Measurements from ENCODE around the gene DPEP2NB.
"Not testable (repeated sequence)": the region's sequence is repeated elsewhere in the genome, so short reads cannot be mapped to it uniquely, and the experiment has no call there.

DPEP2NB gene

DNA sequence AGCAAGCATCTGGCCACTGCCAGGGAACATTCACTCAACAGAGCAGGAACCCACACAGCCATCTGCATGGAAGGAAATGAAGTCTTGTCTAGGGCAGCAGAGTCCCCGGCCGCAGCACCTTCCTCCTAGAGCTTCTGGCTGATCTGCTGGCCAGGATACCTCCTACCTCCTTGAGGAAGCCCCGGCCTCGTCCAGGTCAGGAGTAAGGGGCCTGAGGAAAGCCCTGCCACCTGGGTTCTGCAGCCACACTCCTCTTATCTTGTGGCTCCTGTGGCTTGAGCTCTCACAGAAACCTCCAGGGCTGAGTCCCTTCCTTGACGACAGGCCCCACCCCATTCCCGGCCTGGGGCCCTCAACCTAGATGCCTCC is 21.7 kb downstream of the DPEP2NB start:
- H3K27ac ChIP-seq (ENCODE audit: low read length); H3K9me3 ChIP-seq (ENCODE audit: control insufficient read depth, low read depth, low read length): not testable (repeated sequence)

DNA sequence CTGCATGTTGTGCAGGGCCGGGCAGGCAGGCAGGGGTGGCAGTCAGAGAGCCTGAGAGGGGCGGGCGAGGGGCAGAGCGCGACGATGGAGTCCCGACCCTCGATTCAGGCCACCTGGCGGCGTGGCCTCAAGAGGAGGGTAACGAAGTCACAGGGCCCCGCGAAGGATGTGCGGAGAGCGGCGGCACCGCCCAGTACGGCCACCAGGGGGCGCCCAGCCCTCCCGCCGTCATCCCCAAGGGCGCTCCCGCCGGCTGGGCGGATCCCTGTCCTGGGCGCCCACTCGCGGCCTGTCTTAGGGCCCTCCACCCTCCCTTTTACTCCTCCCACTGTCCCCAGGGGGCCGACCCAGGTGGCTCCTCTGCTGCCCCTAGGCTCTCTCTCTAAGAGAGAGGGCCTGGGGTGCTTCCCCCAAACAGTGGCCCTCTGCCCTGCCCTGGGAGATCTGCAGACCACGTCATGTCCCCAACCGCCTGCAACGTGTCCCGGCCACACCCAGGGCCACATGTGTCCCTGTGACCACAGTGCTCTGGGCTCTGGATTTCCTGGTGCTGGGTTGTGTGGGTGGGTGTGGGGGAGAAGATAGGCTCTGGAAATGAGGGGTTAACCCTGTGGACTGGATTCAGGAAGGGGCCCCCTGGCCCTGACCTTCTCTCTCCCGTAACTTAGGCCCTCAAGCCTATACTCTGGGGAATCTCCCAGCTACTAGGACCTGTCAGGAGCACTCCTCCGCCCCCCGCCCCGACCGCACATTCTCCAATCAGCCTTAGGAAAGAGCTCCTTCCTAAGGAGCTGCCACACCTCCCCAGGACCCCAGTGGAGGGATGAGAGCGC is 22.3 kb downstream of the DPEP2NB start:
- H3K9ac ChIP-seq (ENCODE audit: low read length): no peak overlapping the region

More for the DNA sequence above, 21.7 kb downstream of the DPEP2NB start:
- peaks cover 12% of the 10 kb centered on the region for H3K27me3 ChIP-seq (ENCODE audit: control insufficient read depth, insufficient read depth, low read length)
- not testable (repeated sequence) for H3K36me3 ChIP-seq (ENCODE audit: control insufficient read depth, low read depth, low read length); H3K9ac ChIP-seq (ENCODE audit: low read length); H3K4me3 ChIP-seq (ENCODE audit: low read length); H3K4me1 ChIP-seq (ENCODE audit: control insufficient read depth, low read depth, low read length)

DNA sequence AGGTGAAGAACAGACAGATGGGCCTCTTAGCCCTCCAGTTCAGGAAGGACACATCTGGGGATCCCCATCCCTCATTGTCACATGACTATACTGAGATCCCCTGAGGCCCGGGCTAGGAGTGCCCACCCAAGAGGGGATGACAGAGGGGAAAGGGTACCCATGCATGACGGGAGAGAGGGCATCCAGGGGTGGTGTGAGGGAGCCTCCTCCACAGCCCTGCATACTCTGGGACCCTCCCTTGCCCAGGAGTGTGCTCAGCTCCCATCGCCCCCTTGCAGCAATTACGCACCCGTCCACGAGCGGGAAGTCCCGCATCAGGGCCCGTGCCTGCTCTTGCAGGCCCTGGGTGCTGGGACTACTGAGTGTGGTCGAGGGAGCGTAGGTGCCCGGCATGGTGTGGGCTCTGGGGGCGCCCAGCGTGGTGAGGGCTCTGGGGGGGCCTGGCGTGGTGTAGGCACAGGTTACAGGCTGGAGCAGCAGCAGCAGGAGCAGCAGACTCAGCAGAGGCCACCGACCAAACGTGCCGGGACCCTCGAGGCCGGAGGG is 23.0 kb downstream of the DPEP2NB start:
- Histone ChIP-seq H3K4me1 (ENCODE audit: control insufficient read depth, low read depth, low read length) (no peaks in the 10 kb centered on the region), H3K4me3 (ENCODE audit: low read length) (no peak overlapping the region), H3K27ac (ENCODE audit: low read length) (no peak overlapping the region), H3K36me3 (ENCODE audit: control insufficient read depth, low read depth, low read length) (no peaks in the 10 kb centered on the region), H3K9ac (ENCODE audit: low read length) (no peak overlapping the region), H3K27me3 (ENCODE audit: control insufficient read depth, insufficient read depth, low read length) (peaks cover 12% of the 10 kb centered on the region), H3K9me3 (ENCODE audit: control insufficient read depth, low read depth, low read length) (no peaks in the 10 kb centered on the region)

More for the DNA sequence above, 22.3 kb downstream of the DPEP2NB start:
- Histone ChIP-seq H3K27ac (ENCODE audit: low read length) (no peak overlapping the region), H3K36me3 (ENCODE audit: control insufficient read depth, low read depth, low read length) (no peaks in the 10 kb centered on the region), H3K9me3 (ENCODE audit: control insufficient read depth, low read depth, low read length) (no peaks in the 10 kb centered on the region), H3K4me3 (ENCODE audit: low read length) (no peak overlapping the region), H3K27me3 (ENCODE audit: control insufficient read depth, insufficient read depth, low read length) (peaks cover 12% of the 10 kb centered on the region), H3K4me1 (ENCODE audit: control insufficient read depth, low read depth, low read length) (no peaks in the 10 kb centered on the region)

DNA sequence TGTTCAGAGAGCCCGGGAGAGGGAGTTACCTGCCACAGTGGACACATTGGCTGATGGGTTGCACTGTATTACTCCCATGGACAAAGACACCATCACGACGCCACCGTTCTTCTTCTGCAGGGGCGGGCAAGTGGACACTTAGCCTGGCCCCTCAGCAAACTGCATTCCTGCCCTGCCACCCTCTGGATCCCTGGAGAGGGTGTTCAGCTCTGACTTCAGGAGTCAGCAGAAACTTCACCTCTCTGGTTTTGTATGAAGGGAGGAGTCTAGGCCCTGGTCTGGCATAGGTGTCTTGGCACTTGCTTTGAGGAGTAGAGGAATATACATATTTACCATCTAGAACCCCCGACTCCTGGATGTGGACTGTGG is 25.7 kb downstream of the DPEP2NB start:
- H3K27ac ChIP-seq (ENCODE audit: low read length): no peak overlapping the region
- no peaks in the 10 kb centered on the region for H3K36me3 ChIP-seq (ENCODE audit: control insufficient read depth, low read depth, low read length)
- peaks cover 12% of the 10 kb centered on the region for H3K27me3 ChIP-seq (ENCODE audit: control insufficient read depth, insufficient read depth, low read length)
- H3K9me3 ChIP-seq (ENCODE audit: control insufficient read depth, low read depth, low read length): no peaks in the 10 kb centered on the region
- H3K9ac ChIP-seq (ENCODE audit: low read length): no peak overlapping the region
- no peak overlapping the region for H3K4me3 ChIP-seq (ENCODE audit: low read length)
- no peaks in the 10 kb centered on the region for H3K4me1 ChIP-seq (ENCODE audit: control insufficient read depth, low read depth, low read length)

DNA sequence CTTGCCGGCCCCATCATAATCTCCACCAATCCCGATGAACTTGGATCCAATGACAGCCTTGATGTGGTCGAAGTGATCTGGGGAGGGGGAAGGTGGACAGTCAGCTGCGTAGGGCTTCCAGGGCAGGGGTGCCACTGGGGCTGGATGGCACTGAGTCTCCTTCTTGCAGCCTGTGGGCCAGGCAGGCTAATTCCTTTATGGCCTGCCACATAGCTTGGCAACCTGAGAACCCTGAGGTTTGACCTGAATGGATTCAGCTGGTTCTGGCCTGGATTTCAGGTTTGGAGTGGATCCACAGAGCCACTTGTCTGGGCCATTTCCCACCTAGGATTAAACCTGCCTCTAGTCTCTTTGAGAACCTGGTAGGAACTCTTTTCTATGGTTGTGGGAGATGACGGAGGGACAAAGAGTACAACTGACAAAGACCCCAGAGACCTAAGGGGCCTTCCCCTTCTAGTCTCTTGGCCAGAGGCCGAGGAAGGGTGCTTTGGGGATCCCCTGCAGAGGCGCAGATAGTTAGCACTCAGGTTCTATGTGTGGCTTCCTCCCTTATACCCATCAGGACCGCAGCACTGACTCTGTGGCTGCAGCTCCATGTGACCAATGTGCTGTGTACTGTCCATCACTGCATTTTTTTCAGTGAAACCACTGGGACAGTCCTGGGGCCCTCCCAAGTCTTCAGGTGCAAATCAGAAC is 26.2 kb downstream of the DPEP2NB start:
- H3K9ac ChIP-seq (ENCODE audit: low read length): no peak overlapping the region

DNA sequence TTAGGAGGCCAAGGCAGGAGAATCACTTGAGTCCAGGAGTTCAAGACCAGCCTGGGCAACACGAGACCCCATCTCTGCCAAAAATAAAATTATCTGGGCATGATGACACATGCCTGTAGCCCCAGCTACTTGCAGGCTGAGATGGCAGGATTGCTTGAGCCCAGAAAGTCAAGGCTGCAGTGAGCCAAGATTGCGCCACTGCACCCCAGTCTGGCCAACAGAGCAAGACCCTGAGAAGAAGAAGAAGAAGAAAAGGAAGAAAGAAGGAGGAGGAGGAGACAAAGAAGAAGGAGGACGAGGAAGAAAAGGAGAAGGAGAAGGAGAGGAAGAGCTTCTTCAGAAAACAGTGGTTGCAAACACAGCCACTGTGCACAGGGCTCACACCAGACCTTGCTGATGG is 27.0 kb downstream of the DPEP2NB start:
- Histone ChIP-seq H3K36me3 (ENCODE audit: control insufficient read depth, low read depth, low read length) (no peaks in the 10 kb centered on the region), H3K27ac (ENCODE audit: low read length) (no peak overlapping the region), H3K9ac (ENCODE audit: low read length) (no peak overlapping the region), H3K4me3 (ENCODE audit: low read length) (no peak overlapping the region), H3K27me3 (ENCODE audit: control insufficient read depth, insufficient read depth, low read length) (peaks cover 12% of the 10 kb centered on the region), H3K9me3 (ENCODE audit: control insufficient read depth, low read depth, low read length) (no peaks in the 10 kb centered on the region), H3K4me1 (ENCODE audit: control insufficient read depth, low read depth, low read length) (no peaks in the 10 kb centered on the region)

More for the DNA sequence above, 26.2 kb downstream of the DPEP2NB start:
- H3K27me3 ChIP-seq (ENCODE audit: control insufficient read depth, insufficient read depth, low read length): peaks cover 12% of the 10 kb centered on the region
- H3K4me1 ChIP-seq (ENCODE audit: control insufficient read depth, low read depth, low read length): no peaks in the 10 kb centered on the region
- no peak overlapping the region for H3K4me3 ChIP-seq (ENCODE audit: low read length)
- H3K9me3 ChIP-seq (ENCODE audit: control insufficient read depth, low read depth, low read length): no peaks in the 10 kb centered on the region
- H3K36me3 ChIP-seq (ENCODE audit: control insufficient read depth, low read depth, low read length): no peaks in the 10 kb centered on the region
- H3K27ac ChIP-seq (ENCODE audit: low read length): no peak overlapping the region

DNA sequence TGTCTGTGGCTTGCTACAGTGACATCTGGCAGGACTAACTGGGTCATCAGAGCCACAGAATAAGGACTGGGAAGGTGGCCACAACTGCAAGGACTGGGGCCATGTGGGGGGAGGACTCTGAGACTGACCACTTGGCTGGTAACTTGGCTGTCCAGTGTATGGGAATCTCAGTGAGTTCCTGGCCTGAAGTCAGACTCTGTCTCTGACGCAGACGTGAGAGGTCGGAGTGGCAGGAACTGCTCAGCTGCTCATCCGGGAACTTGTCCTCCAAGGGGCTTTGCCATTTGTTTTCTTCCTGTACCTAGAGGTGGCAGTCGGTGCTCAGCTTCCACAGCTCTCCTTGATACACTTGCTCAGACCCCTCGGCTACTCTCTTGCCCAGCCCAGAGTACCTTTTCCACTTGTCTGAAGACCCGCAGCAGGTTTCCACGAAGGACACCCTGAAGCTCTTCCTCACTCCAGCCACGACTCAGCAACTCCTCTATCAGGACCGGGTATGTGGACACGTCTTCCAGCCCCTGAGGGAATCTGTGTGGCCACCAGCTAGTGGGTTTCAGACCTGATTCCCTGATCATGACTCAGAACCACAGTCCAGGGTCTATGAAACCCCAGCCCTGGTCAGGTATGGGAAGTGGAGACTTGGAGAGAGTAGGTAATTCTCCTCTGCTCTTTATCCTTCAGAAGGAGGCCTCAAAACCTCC is 28.1 kb downstream of the DPEP2NB start:
- Histone ChIP-seq H3K4me1 (ENCODE audit: control insufficient read depth, low read depth, low read length) (no peaks in the 10 kb centered on the region), H3K9me3 (ENCODE audit: control insufficient read depth, low read depth, low read length) (no peaks in the 10 kb centered on the region), H3K36me3 (ENCODE audit: control insufficient read depth, low read depth, low read length) (no peaks in the 10 kb centered on the region), H3K27me3 (ENCODE audit: control insufficient read depth, insufficient read depth, low read length) (peaks cover 8% of the 10 kb centered on the region), H3K9ac (ENCODE audit: low read length) (no peak overlapping the region), H3K27ac (ENCODE audit: low read length) (no peak overlapping the region), H3K4me3 (ENCODE audit: low read length) (no peak overlapping the region)

DNA sequence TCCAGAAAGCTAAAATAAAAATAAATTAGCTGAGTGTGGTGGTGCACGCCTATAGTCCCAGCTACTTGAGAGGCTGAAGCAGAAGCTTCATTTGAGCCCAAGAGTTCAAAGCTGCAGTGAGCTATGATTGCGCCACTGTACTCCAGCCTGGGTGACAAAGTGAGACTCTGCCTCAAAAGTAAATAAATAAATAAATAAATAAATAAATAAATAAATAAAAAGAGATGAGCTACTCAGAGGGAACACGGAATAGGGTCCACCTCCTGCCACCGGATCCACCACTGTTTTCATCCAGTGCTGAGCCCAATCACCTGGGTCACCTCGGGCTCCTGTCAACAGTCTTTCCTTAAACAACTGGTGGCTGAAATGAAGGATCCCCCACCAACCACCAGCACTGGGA is 28.8 kb downstream of the DPEP2NB start:
- Histone ChIP-seq H3K27me3 (ENCODE audit: control insufficient read depth, insufficient read depth, low read length) (peaks cover 1% of the 10 kb centered on the region), H3K27ac (ENCODE audit: low read length) (no peak overlapping the region)

DNA sequence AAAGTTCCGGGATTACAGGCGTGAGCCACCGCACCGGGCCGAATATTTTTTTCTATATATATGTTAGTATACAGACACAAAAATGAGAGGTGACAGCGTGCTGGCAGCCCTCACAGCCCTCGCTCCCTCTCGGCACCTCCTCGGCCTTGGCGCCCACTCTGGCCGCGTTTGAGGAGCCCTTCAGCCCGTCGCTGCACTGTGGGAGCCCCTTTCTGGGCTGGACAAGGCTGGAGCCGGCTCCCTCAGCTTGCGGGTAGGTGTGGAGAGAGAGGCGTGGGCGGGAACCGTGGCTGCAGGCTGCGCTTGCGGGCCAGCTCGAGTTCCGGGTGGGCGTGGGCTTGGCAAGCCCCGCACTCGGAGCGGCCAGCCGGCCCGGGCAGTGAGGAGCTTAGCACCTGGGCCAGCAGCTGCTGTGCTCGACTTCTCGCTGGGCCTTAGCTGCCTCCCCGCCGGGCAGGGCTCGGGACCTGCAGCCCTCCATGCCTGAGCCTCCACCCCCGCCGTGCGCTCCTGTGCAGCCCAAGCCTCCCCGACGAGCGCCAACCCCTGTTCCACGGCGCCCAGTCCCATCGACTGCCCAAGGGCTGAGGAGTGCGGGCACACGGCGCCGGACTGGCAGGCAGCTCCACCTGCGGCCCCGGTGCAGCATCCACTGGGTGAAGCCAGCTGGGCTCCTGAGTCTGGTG is 33.6 kb downstream of the DPEP2NB start:
- Histone ChIP-seq H3K4me1 (ENCODE audit: control insufficient read depth, low read depth, low read length) (no peaks in the 10 kb centered on the region), H3K9me3 (ENCODE audit: control insufficient read depth, low read depth, low read length) (no peaks in the 10 kb centered on the region), H3K27me3 (ENCODE audit: control insufficient read depth, insufficient read depth, low read length) (no peaks in the 10 kb centered on the region), H3K36me3 (ENCODE audit: control insufficient read depth, low read depth, low read length) (no peaks in the 10 kb centered on the region), H3K4me3 (ENCODE audit: low read length) (no peak overlapping the region), H3K9ac (ENCODE audit: low read length) (no peak overlapping the region), H3K27ac (ENCODE audit: low read length) (no peak overlapping the region)

More for the DNA sequence above, 28.8 kb downstream of the DPEP2NB start:
- Histone ChIP-seq H3K4me3 (ENCODE audit: low read length) (no peak overlapping the region), H3K36me3 (ENCODE audit: control insufficient read depth, low read depth, low read length) (no peaks in the 10 kb centered on the region), H3K9ac (ENCODE audit: low read length) (no peak overlapping the region), H3K4me1 (ENCODE audit: control insufficient read depth, low read depth, low read length) (no peaks in the 10 kb centered on the region), H3K9me3 (ENCODE audit: control insufficient read depth, low read depth, low read length) (no peaks in the 10 kb centered on the region)

DNA sequence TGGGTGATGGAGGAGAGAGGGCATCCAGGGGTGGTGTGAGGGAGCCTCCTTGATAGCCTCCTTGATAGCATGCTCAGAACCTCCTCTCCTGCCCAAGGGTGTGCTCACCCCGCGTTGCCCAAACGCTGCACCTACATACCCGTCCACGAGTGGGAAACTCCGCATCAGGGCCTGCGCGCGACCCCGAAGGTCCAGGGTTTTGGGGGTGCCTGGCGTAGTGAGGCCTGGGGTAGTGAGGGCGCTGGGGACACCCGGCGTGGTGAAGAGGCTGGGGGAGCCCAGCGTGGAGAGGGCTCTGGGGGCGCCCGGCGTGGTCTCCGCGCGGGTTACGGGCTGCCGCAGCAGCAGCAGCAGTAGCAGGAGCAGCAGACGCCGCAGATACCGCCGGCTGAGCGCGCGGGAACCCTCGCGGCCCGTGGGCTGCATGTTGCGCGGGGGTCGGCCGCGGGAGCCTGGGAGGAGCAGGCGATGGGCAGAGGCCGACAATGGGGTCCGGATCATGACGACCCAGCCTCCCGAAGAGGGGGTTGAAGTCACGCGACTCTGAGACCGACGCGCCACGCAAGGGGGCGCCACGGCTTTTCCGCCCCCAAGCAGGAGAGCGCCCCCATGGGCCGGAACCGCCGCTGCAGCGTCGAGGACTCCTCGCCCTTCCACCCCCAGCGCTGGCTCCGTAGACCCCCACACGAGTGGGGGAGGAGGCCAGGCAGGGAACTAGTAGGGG is 35.6 kb downstream of the DPEP2NB start, which contains the start of gene DPEP3:
TSS of gene DPEP3 (minus strand) at position 545 of the 724 bp plus-strand sequence. CDS start at position 426, 119 bp downstream.
- no peaks in the 10 kb centered on the region for H3K36me3 ChIP-seq (ENCODE audit: control insufficient read depth, low read depth, low read length)
- no peak within 1 kb of the TSS for H3K4me3 ChIP-seq (ENCODE audit: low read length)
- H3K9me3 ChIP-seq (ENCODE audit: control insufficient read depth, low read depth, low read length): no peaks in the 10 kb centered on the region
- H3K9ac ChIP-seq (ENCODE audit: low read length): no peak within 1 kb of the TSS
- H3K27me3 ChIP-seq (ENCODE audit: control insufficient read depth, insufficient read depth, low read length): no peaks in the 10 kb centered on the region
- H3K27ac ChIP-seq (ENCODE audit: low read length): no peak within 1 kb of the TSS
- H3K4me1 ChIP-seq (ENCODE audit: control insufficient read depth, low read depth, low read length): no peaks in the 10 kb centered on the region
